GM12872 (cell line): ENCODE results near the gene TIMP4.

Source experiments
- TF ChIP-seq, protein P1 (sequence below): IDR thresholded peaks from 3 replicates; pipeline ENCODE4 v1.5.1; 2011; ENCODE audit warnings: low read depth, mild to moderate bottlenecking, low read length, moderate library complexity; ENCODE audit not compliant: insufficient read depth

Gene TIMP4

DNA sequence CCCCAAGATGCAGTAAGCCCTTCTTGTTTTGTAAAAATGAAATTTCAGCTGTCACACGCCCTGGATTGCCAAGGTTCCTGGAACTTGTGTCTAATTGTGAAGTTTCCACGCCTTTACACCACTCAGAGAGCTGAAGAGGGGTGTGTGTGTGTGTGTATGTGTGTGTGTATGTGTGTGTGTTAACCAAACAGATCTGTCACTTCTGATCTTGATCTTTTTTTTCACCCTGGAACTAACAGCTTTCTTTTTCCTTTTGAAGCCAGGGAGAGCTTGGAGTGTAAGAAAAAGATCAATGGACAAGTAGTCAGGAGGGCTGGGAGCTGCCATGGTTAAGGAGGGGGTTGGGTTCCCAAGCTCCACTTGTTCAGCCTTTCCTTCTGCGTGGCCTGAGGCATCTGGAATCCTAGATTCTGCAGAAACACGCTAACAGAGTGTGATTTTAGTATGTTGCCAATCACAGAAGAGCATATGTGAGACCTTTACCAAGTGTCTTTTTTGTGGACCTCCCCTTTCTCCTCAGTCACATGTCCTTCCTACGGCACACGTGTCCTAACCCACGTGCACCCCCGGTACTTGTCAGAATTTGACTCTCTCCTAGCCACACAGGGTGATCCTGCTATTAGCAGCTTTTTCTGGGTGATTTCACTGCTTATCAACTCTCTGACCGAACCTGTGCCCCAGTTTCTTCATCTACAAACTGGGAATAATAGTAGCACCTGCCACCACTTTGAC lies 11.5 kb downstream of the TIMP4 start:
- TF ChIP-seq, protein P1, sequence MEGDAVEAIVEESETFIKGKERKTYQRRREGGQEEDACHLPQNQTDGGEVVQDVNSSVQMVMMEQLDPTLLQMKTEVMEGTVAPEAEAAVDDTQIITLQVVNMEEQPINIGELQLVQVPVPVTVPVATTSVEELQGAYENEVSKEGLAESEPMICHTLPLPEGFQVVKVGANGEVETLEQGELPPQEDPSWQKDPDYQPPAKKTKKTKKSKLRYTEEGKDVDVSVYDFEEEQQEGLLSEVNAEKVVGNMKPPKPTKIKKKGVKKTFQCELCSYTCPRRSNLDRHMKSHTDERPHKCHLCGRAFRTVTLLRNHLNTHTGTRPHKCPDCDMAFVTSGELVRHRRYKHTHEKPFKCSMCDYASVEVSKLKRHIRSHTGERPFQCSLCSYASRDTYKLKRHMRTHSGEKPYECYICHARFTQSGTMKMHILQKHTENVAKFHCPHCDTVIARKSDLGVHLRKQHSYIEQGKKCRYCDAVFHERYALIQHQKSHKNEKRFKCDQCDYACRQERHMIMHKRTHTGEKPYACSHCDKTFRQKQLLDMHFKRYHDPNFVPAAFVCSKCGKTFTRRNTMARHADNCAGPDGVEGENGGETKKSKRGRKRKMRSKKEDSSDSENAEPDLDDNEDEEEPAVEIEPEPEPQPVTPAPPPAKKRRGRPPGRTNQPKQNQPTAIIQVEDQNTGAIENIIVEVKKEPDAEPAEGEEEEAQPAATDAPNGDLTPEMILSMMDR, result no peak

DNA sequence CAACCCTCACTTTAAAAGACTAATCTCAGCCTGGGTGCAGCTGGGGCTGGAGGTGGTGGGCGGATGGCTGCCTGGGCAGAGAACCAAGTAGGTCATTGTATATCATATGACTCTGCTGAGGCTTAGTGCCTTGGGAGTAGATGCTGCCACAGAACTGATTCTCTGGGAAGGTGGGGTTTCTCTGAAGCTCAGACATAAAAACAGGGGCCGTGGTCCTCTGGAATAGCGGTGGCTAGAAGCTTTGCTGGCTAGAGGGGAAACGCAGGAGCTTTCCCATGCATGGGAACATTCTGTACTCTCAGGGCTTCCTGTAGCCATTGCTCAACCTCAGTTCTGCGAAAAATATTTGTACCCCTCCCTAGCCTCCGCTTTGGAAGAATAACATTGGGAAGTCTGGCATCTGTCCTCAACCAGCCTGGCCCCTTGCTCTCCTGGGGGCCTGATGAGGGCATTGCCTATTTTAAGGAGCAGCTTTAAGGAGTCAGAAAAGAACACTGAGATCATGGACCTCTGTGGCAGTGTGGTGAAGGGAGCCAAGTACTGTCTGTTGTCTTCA lies 14.7 kb downstream of the TIMP4 start:
- TF ChIP-seq, protein P1, result no peak

DNA sequence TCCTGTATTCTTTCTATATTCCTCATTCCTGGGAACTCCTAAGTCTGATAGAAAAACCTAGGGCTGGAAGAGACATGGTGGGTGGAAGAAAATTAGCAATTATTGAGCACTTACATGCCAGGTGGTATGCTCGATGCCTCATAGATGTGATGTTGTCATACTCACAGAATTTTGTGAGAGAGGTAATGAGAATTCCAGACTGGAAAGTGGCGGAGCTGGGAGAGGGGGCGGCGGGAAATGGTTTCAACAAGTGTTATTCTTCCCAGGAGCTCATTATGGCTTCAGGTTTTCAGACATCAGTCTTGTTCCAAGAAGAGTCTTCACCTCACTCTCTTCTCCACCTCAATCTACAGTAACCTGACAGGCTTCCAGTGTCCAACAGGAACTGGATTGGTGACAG lies 16.2 kb downstream of the TIMP4 start:
- TF ChIP-seq, protein P1, result no peak

DNA sequence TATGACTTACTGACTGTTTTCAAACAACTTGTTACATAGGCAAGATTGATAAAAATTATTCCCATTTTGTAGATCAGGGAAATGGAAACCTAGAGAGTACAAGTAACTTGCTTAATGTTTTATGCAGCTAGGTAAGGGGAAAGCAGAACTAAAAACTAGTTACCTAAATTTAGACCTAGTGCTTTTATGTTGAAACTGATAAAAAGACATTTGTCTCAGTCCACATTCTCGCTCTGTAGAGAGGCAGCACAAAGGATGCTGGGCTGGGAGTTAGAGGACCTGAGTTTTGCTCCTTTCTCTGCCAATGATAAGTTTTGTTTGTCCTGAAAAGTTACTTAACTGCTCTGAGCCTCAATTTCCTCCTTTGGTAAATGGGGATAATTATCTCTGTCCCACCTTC lies 17.4 kb downstream of the TIMP4 start:
- TF ChIP-seq, protein P1, result no peak

DNA sequence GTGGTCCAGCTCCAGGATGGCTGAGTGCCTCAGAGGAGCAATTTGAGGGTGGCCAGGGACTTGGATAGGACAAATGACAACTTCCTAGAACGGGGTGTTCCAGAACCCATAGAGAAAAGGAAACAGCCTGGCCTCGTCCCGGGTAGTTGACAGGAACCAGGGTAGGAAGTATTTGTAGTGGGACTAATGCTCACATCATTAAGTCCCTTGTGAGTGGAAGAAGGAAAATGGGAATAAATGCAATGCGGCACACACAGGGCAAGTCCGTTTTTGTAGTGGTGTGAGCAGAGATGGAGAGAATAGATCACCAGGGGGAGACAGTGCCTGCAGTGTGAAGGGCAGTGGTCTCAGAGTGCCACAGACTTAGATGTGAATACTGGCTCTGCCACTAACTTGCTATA lies 19.6 kb downstream of the TIMP4 start:
- TF ChIP-seq, protein P1, result peak; percentile 61

DNA sequence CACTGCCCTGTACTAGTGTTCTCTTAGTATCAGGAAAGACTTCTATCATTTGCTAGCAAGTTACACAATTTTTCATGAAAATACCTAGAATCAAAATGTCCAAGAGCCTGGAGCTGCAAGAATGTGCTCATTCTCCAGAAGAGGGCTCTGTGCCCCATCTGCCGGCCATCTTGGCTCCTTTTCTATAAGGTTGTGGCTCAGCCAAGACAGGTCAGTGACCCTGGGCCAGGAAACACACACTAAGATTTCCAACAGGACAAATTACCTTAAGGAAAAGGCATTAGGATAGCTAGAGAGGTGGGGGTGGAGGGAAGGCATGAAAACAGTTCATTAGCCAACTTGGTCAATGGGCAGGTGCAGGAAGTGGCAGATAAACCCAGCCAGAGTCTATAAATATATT lies 20.7 kb downstream of the TIMP4 start:
- TF ChIP-seq, protein P1, result peak; percentile 69

DNA sequence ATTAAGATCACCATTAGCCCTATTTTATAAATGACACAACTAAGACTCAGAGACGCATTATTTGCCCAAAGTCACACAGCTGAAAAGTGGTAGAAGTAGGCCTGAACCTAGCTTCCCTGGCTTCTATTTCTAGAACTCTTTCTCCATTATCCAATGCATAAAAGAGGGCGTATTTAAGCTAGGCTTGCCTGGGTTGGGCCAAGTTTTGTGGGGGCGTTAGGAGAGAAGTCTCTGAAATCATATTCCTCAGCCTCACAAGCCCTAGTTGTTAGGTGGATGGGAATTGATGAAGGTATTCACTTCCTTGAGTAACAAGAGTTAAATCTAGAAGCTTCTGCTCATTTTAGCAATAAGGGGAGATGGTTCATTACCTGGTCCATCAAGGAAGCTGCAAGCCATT lies 22.3 kb downstream of the TIMP4 start:
- TF ChIP-seq, protein P1, result no peak
